22Rv1 (cell line): ENCODE results near the gene TERT.

Experiments
- H3K27ac ChIP-seq: fragments of 450-650 bp; 2 replicates; pipeline ENCODE4 v1.5.1; 2017
- ZFX ChIP-seq: fragments of 450-650 bp; IDR thresholded peaks from 2 replicates; pipeline ENCODE4 v1.6.1; 2017; ENCODE audit warnings: antibody characterized with exemption, borderline replicate concordance
- TF ChIP-seq, protein P1 (sequence below): fragments of 450-650 bp; IDR thresholded peaks from 2 replicates; pipeline ENCODE4 v1.5.1; 2017; ENCODE audit warnings: mild to moderate bottlenecking

TERT gene

DNA sequence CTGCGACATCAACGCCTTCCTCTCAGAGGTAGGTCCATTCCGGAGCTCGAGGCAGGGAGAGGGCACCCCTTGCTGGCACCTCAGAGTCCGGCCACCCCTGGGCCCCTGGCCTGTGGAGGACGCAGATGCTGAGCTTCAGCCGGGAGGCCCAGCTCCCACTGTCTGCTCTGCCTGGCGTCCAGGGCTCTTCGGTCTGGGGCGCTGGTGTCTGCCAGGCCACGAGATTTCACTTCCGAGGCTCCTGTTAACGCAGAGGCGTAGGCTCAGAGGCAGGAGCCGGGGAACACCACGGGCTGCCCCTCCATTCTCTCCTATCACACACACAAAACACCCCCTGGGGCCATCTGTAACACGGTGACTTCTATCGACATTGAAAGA lies 78.0 kb downstream of the TERT start:
- H3K27ac ChIP-seq = no peak overlapping the region
- TF ChIP-seq ZFX = no peak
- TF ChIP-seq, protein P1, sequence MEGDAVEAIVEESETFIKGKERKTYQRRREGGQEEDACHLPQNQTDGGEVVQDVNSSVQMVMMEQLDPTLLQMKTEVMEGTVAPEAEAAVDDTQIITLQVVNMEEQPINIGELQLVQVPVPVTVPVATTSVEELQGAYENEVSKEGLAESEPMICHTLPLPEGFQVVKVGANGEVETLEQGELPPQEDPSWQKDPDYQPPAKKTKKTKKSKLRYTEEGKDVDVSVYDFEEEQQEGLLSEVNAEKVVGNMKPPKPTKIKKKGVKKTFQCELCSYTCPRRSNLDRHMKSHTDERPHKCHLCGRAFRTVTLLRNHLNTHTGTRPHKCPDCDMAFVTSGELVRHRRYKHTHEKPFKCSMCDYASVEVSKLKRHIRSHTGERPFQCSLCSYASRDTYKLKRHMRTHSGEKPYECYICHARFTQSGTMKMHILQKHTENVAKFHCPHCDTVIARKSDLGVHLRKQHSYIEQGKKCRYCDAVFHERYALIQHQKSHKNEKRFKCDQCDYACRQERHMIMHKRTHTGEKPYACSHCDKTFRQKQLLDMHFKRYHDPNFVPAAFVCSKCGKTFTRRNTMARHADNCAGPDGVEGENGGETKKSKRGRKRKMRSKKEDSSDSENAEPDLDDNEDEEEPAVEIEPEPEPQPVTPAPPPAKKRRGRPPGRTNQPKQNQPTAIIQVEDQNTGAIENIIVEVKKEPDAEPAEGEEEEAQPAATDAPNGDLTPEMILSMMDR = no peak

DNA sequence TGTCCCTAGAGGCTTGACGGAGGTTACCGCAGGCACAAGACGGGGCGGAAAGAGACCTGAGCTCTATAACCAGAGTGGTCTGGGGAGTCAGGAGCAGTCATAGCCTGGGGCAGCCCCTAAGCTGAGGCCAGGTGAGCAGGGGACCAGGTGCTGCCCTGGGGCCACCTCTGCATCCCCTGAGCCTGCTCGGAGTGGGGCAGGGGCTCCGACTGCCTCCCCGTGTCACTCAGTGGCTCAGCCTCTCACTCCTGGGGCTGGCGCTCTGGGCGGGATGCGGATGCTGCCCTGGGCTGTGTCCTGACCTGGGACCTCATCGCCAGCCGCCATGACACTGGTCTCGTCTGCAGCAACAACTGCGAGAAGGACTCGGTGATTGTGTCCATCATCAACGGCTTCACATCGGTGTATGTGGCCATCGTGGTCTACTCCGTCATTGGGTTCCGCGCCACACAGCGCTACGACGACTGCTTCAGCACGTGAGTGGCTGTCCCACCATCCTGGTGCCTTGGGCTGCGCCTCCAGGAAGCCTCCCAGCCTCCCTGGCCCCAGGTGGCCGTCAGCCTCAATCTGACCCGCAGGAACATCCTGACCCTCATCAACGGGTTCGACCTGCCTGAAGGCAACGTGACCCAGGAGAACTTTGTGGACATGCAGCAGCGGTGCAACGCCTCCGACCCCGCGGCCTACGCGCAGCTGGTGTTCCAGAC lies 78.5 kb downstream of the TERT start:
- no peak overlapping the region for H3K27ac ChIP-seq
- no peak for TF ChIP-seq ZFX
- TF ChIP-seq, protein P1 = no peak

DNA sequence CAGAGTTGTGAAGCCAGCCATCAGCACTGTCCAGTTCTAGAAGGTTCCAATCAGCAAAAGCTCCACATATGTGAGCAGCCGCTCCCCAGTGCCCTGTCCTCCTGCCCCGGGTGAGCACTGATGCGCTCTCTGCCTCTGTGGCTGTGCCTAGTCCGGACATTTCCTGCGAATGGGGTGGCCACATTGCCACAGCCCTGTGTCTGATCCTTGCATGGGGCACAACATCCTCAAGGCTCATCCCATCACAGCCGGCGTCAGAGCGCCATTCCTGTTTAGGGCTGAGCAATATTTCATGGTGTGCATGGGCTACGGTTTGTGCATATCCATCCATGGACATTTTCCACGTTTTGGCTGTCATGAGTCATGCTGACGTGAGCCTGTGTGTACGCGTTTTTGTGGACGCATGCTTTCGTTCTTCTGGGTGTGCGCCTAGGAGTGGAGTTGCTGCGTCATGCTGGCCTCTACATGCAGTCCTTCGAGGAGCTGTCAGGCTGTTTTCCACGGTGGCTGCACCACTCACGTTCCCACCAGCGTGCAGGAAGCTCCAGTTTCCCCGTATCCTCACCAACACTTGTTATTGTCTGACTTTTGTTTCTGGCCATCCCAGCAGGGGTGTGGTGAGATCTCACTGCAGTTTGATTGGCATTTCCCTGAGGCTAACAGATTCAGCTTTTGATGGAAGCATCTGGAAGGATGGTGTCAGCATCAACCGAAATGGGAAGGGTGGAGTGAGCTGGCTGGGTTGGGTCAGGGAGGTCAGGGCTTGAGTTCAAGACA lies 79.4 kb downstream of the TERT start:
- no peak overlapping the region for H3K27ac ChIP-seq
- TF ChIP-seq ZFX = no peak
- TF ChIP-seq, protein P1 = no peak

DNA sequence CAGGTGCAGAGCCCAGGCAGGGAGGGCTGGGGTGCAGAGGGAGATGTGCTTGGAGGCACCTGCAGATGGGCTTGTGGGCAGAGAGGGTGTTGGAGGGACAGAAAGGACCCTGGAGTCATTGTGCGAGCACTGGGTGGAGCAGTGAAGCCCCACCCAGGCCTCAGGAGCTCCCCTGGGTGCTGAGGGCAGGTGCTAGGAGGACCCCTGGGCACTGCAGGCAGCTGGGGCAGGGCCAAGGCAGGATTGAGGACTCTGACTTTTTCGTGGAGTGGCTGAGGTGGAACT lies 80.0 kb downstream of the TERT start:
- H3K27ac ChIP-seq = no peak overlapping the region

DNA sequence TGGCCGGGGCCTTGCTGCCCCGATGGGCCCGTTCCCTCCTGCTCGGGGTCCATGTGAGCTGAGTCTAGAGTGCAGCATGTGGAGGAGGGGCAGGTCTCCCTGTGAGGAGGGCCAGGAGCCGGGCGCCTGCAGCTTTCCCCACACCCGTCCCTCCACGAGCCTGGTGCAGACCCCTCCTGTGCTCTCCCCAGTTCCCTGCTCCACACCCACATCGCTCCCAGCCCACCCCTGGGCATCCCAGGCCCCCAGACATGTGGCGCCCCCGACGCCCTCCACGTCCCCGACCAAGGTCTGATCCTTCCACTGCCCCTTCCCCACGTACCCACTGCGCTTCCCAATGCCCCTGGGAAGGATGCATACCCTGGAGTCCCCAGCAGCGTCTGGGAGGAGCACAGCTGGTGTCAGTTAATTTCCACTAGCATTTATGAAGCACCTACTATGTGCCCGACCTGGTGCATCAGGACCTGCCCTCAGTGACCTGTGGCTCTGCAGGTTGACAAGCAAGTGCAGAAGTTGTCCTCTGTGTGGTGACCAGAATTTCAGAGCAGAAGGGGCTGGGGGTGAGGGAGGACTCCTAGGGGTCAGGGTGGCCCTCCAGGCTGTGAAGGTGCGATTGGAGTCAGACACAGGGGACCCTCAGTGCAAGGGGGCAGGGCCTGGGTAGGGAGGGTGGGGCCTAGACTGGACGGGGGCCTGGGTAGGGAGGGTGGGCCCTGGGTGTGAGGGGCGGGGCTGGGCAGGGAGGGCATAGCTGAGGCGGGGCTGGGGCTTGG lies 80.5 kb downstream of the TERT start:
- no peak for TF ChIP-seq ZFX
- TF ChIP-seq, protein P1 = no peak
- no peak overlapping the region for H3K27ac ChIP-seq

More for the DNA sequence above, 80.0 kb downstream of the TERT start:
- no peak for TF ChIP-seq ZFX
- TF ChIP-seq, protein P1 = no peak

DNA sequence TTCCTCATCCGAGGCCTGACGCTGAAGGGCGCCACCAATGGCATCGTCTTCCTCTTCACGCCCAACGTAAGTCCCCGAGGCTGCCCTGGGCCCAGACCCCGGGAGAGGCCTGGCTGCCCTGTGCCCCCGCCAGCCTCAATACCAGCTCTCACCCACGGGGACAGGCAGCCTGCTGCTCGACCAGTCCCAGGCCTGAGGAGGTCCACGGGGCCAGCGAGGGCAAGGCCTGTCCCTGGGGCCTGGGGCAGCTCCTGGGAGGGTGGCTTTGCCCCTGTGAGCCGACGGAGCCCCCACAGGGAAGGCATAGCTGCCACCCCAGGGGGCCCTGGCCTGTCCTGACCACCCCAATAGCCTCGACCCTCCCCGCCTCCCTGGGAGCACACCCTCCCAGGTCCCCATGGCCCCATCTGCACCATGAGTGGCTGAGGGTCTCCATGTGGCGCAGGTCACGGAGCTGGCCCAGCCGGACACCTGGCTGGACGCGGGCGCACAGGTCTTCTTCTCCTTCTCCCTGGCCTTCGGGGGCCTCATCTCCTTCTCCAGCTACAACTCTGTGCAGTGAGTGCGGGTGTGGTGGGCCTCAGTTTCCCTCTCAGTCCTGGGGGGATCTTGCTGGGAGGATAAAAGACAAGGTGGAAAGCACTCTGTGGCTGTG lies 81.2 kb downstream of the TERT start:
- H3K27ac ChIP-seq = no peak overlapping the region
- TF ChIP-seq, protein P1 = no peak
- TF ChIP-seq ZFX = no peak
